GM21723 (cell line): ENCODE measurements around the gene PRKAG1.

Source experiments
- ATAC-seq: cut with Tn5 transposase; IDR thresholded peaks from one replicate; pipeline ENCODE4 v1.9.1; 2021; ENCODE audit warnings: mild to moderate bottlenecking, moderate library complexity; ENCODE audit not compliant: unreplicated experiment

The PRKAG1 gene

DNA sequence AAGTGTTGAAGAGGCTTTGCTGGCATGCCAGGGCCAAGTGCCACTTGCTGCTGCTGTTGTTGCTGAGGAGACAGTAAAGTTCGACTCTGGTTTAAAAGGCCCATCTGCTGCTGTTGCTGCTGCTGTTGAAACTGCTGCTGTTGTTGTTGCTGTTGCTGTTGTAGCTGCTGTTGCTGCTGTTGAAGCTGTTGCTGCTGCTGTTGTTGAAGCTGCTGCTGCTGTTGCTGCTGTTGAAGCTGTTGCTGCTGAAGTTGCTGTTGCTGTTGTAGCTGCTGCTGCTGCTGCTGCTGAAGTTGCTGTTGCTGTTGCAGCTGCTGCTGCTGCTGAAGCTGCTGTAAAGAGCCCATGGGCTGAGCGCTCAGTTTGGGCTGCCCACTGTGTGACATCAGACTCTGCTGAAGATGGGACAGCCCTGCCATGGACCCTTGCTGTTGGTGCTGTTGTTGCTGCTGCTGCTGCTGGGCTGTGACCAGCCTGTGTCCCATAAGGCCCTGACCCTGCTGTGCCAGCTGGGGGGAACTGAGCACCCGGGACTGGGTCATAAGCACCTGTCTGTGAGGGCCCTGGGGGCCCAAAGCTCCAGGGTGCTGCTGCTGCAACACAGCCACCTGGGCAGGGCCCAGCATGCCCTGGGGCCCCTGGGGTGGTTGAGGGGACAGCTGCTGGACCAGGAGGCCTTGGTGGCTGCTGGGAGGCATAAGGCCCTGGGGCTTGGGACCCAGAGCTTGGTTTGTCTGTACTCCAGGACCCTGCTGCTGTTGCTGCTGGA, 14.3 kb upstream of the PRKAG1 start:
- no peak for ATAC-seq

DNA sequence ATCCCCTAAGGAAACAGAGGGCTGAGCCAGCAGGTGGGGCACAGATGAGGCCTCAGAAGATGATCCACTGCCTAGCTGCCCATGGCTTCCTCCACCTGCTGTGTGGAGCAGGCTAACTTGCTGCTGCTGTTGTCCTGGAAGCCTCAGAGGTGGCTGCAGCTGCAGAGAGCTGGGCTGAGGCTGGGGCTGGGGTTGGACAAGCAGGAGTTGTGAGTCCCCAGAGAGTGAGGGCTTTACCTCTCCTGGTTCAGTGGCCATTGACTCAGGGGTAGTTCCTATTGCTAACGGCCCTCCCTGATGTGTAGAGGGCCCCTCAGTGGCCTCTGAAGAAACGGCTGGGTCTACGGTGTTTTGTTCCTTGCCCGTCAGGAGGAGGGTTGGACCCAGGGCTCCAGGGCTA, 13.7 kb upstream of the PRKAG1 start:
- ATAC-seq = no peak

DNA sequence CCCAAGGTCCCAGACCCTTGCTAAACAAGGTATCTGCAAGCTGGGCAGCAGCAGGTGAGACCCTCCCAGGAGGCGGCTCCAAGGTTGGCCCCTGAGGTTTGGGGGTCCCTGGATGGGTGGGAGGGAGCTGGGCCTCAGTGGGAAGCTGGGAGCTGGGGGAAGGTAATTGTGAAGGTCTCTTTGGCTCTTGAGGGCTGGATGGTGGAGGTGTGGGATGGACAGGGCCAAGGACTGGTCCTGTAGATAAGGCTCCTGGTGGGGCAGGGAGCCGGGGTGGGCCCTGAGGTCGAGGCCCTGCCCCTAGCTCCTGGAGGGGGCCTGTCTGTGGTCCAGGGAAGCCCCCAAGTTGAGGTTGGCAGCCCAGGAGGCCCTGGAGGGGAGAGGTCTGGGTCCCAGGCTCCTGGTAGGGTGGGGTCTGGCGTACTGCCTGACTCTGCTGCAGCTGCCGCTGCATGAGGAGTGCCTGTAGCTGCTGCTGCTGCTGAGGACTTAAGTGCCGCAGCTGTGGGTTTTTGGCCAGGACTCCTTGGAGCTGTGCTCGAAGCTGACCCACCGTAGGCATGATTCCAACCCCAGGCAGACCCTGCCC, 13.1 kb upstream of the PRKAG1 start:
- ATAC-seq = no peak

DNA sequence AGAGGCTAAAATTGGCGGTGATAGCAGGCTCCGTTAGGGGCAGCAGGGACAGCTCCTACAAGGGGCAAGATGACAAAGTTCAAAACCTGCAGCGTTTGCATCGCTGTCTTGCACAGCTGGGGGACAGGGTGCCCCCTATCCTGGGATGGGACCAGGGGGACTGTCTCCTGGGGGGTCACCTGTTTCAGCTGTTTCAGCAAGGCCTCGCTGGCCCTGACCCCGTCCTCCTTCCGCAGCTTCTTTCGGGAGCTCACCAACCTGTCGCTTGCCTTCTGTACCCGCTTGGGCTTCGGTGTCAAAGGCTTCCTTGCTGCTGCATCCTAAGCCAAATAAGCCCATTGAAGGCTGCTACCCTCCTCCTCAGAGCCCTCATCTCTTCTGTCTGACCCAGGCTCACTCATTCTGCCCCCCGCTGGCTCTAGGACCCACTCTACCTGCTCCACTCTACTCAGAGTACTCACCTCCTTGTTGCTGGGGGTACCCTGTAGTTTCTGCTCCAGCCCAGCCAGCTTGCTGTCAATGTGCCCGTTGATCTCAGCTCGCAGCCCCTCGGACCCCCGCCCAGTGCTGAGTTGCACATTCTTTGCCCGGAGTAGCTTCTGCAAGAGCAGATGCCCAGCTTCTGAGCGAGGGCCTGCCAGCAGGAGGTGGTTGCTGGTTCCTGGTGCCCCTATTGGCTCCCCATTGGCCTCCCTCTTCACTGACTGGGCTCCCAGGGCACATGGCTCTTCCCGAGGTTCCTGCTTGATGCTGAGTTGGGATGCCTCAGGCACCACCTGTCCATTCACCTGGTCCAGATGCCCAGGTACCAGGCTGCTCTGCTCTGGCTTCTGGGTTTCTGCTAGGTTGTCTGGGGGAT, 12.4 kb upstream of the PRKAG1 start:
- ATAC-seq = no peak

DNA sequence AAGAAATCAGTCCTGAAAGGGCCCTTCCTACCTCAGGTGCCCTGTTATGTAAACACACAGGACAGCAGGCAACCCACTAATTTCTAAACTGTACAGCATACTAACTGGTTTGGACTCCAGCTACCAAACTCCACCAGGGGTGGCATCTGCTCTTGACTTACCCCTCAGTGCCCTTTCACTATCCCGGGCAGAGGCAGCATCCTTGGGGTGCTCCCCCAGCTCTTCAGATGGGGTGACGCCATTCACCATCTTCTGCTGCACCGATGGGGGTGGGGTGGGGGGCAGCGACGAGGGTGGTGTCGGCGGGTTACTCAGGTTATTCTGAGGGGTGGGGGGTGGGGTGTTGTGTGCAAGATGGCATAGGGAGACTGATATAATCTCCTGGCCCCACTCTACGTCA, 11.5 kb upstream of the PRKAG1 start:
- ATAC-seq = no peak

DNA sequence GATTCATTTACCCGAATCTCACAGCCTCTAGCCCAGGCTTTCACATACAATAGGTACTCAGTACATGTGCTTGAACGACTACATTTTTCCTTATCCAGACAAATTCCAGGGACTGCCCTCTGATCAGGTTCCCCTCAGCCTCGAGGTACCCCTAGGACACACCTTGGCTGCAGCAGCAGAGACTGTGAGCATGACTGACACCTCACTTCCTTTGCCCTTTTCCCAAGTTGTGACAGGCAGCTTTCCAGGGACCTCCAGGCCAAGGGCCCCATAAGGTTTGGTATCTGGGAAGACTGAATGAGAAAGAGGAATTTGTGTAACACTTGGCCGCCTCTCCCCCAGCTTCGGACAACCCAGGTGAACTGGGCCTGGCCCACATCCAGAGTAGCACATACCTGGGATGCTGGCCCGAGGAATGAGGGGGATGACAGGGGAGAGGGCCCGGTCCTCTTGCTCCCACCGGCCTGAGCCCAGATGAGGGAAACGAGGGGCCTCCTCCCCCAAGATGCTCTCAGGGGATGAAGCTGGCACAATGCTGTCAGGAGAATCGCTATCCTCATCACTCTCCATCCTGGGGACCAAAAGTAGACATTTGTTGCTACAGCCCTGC, 10.2 kb upstream of the PRKAG1 start:
- no peak for ATAC-seq

DNA sequence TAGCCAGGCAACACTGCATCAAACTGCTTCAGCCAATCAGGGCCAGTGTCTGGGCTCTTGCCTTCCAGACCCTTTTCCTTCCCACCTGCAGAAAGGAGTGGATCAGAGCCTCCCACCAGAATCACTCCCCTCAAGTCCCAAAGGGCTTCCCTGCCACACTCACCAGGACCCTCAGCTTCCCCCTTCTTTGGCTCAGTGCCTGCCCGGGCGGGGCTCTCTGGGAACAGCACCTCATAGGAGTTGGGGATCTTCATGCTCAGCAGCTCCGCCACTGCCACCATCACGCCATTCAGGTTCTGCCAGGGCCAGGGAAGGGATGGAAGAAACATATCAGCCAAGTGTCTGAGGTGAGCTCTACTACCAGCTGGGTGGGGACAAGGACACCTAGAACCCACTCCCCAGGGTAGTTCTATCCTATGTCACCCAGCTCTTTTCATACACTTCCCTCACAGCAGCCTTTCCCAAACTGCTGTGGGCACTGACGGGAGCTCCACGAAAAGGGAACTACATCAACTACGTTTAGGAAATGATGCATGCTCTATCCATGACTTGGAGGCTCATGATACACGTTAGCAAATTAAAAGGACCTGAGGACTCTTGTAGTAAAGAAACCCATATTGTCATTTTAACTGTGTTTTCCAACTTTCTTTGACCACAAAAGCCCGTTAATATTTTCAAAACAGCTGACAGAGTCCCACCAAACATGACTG, 9.4 kb upstream of the PRKAG1 start:
- no peak for ATAC-seq

DNA sequence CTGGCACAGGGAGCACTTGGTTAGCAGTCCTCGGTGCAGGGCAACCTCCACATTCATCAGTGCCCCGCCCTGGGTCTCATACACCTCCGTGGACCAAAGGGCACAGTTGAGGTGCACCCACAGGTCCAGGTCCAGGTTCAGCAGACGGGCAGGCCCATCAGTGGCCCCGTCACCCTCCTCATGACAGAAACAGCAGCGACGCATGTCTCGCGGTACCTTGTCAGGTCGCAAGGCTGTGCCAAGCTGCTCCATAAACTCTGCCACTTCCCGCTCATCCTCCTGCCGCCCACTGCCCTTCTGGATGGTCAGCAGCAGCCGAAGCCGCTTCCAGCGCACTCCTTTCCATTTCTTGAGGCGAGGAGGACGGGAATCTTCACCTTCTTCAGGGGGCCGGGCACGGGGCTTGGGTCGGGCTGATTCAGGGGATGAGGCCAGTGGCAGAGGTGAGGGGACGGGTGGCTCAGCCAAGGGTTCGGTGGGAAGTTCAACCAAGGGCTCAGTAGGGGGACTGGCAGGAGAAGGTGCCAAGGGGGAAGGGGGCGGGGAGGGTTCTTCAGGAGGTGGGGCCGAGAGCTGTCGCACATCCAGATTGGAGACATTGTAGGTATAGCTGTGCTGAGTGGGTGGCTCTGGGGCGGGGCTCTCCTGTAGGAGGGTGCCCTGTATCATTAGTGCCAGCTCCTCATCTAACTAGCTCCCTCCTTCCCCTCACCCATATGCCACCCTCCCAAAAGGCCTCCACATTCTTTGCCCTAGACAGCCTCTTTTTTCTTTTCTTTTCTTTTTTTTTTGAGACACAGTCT, 8.3 kb upstream of the PRKAG1 start:
- ATAC-seq = no peak

DNA sequence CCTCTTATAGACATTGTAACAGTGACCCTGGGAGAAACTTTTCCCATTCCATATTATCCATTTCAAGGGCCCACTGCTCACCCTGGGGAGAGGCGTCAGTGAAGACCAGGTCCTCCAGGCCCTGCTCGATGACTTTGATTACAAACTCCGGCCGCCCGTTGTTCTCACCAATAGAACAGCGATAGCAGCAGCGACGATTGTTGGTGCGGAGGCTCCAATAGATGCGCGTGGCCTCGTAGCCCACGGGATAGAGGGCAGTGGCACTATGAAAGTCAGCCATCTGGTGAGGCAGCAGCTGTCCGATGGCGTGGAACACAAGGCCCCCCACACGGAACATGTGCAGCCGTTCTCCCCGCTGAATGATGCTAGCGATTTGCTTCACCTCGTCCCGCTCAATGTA, 7.5 kb upstream of the PRKAG1 start:
- no peak for ATAC-seq

DNA sequence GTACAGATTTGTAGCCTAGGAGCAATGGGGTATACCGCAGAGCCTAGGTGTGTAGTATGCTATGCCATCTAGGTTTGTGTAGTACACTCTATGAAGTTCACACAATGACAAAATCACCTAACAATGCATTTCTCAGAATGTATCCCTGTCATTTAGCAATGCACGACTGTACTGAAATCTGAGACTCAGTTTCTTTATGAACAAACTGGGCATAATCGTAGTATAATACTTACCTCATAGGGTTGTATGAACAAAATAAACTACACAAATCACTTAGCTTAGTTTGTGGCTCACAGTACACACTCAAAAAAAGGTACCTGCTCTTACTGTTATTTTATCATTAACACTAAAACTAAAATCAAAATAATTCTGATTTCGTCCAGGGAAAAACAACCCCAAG, 6.9 kb upstream of the PRKAG1 start:
- ATAC-seq = no peak

DNA sequence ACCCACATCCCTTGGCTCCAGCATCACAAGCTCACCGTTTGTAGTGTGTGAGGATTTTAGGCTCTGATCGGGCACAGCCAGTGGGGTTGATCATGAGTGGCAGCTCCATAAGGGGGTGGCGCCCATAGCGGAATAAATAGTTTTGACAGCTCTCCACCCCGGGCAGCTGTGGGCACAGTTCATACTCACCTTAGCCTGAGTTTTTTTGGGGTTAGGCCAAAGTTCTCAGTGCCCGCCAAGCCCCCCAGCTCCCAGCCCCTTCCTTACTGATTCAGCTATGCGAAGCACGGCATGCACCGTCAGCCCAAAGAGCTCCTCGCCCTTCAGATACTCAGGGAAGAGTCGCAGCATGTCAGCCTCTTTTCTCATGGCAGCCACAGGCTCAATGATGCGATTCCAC, 6.0 kb upstream of the PRKAG1 start:
- ATAC-seq = no peak

DNA sequence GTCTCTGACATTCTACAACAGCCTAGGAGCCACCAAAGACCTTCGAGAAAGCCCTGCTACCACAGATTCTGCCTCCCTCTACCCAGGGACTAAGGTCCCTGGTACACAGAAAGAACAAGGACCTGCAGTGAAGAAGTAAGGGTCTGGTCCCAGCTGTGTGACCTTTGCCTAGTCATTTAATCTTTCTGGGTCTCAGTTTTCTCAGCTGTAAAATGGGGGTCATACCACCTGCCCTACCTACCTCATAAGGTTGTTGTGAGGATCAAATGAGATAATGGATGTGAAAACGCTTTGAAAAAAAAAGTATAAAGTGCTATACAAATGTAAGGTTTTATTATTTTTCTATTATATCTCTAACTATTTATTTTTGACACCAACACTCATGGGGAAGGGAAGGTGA, 5.2 kb upstream of the PRKAG1 start:
- ATAC-seq = no peak

DNA sequence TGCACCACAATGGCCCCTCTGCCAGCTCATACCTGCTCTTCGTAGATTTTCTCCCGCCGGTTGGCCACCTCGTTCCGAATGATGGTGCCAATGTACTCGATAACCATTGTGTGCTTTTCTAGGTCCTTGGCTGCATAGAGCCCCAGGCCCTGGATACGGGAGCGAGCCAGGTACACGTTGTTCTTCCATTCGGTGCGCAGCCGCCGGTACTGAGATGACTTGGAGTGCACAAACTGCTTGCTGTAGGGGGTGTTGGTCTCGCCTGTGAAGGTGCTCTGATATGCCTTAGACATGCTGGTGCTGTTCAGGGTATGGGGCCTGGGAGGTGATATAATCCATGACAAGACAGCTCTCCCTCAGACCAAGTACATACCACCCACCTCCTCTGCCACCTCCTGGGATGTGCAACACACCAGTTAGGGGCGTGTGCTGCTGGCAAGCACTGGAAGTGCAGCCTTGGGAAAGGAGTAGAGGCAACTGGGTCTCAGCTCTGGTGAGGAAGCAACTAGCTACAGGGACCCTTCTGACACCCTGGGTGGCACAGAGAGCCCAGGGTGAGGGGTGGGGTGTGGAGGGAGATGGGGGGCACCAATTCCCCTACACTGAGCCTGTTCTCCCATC, 4.1 kb upstream of the PRKAG1 start:
- ATAC-seq = no peak

DNA sequence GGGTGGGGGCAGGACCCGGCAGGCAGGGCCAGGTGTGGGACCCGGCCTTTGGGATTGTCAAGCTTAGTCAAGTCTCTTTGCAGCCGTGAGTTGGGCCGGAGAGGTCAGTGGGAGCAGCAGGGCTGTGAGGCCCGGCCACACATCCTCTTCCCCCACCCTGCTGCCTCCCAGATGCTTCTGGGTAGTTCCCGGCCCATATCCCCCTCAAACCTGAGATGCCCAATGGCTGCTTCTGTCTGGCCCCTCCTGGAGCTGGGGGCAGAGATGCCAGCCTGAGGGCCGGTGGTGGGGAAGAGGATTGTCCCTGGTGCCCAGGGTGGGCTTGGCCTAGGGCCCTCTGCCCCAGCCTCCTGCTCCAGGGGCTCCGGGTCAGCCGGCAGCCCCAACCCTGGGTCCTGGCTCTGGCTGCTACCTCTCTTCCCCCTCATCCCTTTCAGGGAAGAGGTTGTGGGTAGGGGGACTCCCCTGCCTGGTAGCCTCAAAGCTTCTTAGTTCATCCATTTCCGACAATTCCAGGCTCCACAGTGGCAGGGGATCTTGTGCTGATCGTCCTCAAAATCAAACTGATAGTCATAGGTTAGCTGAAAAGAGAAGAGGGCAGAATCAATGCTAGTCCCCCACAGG, 2.8 kb upstream of the PRKAG1 start:
- ATAC-seq = no peak

DNA sequence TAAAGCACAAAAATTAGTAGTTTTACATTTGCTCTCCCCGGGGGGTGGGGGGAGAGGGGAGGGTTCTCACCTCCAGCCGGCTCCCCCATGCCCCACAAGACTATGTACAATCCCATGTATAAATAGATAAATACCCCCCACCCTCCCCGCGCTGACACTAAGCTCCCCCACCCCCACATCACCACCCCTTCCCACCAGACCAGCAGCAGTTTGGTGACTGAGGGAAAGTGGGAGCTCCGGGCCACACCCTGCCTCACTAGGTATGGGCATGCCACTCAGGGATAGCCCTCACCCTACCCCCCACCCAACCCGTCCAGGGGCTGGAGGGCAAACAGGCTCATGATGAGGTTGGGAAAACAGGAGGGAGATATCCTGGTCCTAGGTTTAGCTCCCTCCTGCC, 1.9 kb upstream of the PRKAG1 start:
- no peak for ATAC-seq

DNA sequence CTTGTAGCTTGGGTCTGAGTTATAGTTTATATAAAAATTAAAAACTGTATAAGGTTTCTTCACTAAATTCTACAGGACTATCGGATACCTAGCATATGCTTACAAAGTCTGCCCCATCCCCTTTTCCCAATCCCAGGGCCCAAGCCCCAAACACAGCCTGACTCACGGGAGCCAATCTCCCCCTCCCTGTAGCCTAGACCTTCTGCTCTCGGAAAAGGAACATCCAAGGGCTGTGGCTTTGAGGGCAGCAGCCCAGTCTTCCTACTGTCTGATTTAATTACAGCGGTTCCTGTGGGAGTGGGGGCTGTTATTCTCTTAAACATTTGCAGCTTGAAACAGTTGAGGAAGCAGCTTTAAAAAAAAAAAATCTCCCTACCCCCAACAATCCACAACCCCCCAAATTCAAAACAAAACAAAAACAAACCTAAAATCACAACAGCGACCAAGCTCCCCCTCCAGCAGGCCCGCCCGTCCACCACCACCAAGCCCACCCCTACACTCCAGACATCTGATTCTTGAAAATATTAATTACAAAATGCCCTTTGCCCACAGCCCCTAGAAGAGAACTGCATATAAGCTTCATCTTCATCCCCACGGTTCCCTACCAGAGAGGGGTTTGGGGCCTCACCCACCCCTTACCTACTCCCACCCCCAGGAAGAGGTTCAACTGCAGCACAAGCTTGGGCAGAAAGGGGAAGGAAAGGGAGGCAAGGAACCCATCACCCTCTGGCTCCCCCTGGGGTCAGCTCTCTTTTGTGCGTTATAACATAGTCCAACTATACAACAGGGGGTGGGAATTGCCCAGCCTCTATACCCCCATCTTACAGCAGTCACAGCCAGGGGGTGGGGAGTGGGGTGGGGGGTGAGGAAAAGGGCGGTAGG, 1.1 kb upstream of the PRKAG1 start:
- no peak for ATAC-seq

DNA sequence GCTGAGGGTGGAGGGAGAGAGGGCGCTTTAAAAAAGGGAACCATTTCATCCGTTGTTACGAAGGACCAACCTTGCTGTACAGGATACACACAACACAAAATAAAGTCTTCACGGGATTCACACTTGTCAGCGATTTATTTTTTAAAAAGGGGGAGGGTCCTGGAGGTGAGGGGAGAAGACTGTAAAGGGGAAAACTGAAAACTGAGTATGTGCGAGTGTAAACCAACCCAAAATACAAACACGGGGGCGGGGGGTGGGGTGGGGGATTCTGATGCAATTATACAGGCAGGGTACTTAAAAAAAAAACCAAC, 499 bp upstream of the PRKAG1 start:
- no peak for ATAC-seq

DNA sequence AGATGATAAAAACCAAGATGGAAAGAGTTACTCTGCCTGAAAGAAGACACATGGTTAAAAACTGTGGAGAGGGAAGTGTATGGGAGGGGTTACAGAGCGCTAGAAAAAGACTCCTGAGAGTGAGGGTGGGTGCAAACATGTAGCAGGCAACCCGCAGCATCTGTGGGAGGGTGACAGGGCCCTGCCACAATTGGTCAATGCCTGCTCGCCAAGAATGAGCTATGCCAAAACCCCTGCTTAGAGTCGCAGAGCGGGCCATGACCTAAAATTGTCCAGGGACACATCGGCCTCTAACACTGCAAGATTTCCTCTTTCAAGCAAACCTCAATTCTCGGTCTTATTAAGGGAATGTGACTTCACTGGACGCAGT, 700 bp downstream of the PRKAG1 start:
- ATAC-seq = peak; percentile 11

DNA sequence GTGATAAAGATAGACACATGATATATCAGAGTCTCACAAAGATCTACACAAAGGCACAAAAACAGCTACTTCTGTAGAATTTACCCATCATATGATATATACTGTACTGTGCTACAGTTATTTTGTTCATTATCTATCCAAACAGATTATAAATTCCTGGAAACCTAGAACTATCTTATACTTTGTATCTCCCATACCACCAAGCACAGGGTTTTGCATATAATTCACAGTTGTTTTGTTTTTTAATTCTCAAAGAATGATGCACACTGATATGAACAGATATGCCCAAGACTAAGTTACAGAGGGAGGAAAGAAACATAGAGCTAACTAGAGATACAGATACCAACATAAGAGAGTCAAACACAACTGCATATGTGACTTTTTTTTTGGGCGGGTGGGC, 3.4 kb downstream of the PRKAG1 start:
- ATAC-seq = no peak
